Neural cell (in vitro differentiated cells): ENCODE measurements around the gene MSMB. TPM values are rescaled to one million over a fixed set of nuclear protein-coding genes. Genes with fewer than 3 reads are reported as not detected.
"Not testable (repeated sequence)": the region's sequence is repeated elsewhere in the genome, so short reads cannot be mapped to it uniquely, and the experiment has no call there.

Source experiments
- H2AFZ ChIP-seq: fragments of 200-600, 300-800 bp; sonication (generic), shearing (Covaris generic); 2 replicates; pipeline ENCODE4 v1.6.0; 2014; ENCODE audit warnings: low read depth, mild to moderate bottlenecking, antibody characterized with exemption, low read length, moderate library complexity
- H3F3A ChIP-seq: fragments of 200-600 bp; shearing (Covaris generic); 2 replicates; pipeline ENCODE4 v1.6.1; 2016; ENCODE audit warnings: mild to moderate bottlenecking, moderate library complexity, mixed read lengths, antibody characterized with exemption, low read length; ENCODE audit not compliant: insufficient read depth, poor library complexity, severe bottlenecking
- H3K27ac ChIP-seq: fragments of 200-600, 300-800 bp; sonication (generic), shearing (Covaris generic); 2 replicates; pipeline ENCODE4 v1.5.1; 2014; ENCODE audit warnings: mild to moderate bottlenecking, low read length, moderate library complexity
- H3K27me3 ChIP-seq: fragments of 300-800, 200-600 bp; sonication (generic), shearing (Covaris generic); 2 replicates; pipeline ENCODE4 v1.6.0; 2014; ENCODE audit warnings: mild to moderate bottlenecking, low read depth, low read length, moderate library complexity; ENCODE audit not compliant: insufficient read depth
- H3K36me3 ChIP-seq: fragments of 300-800, 200-600 bp; sonication (generic), shearing (Covaris generic); 2 replicates; pipeline ENCODE4 v1.5.1; 2014; ENCODE audit warnings: mild to moderate bottlenecking, antibody characterized with exemption, low read length, moderate library complexity; ENCODE audit not compliant: insufficient read depth
- H3K4me2 ChIP-seq: fragments of 300-800, 200-600 bp; sonication (generic), shearing (Covaris generic); 2 replicates; pipeline ENCODE4 v1.6.0; 2014; ENCODE audit warnings: mild to moderate bottlenecking, low read length
- H3K4me3 ChIP-seq: fragments of 300-800, 200-600 bp; sonication (generic), shearing (Covaris generic); 2 replicates; pipeline ENCODE4 v1.5.1; 2014; ENCODE audit warnings: mild to moderate bottlenecking, low read length, moderate library complexity
- H3K79me2 ChIP-seq: fragments of 200-600 bp; shearing (Covaris generic); replicated peaks from 2 replicates; pipeline ENCODE4 v1.6.0; 2014; ENCODE audit warnings: mild to moderate bottlenecking, low read length, moderate library complexity; ENCODE audit not compliant: insufficient read depth
- H3K9ac ChIP-seq: fragments of 300-800, 200-600 bp; sonication (generic), shearing (Covaris generic); 2 replicates; pipeline ENCODE4 v1.6.1; 2016; ENCODE audit warnings: mild to moderate bottlenecking, low read length, mixed read lengths
- H3K9me2 ChIP-seq: fragments of 200-600 bp; shearing (Covaris generic); 2 replicates; pipeline ENCODE4 v1.6.1; 2016; ENCODE audit warnings: mild to moderate bottlenecking, low read length, mixed read lengths; ENCODE audit not compliant: insufficient read depth
- H3K9me3 ChIP-seq: fragments of 200-600, 300-800 bp; sonication (generic), shearing (Covaris generic); 2 replicates; pipeline ENCODE4 v1.6.1; 2016; ENCODE audit warnings: mild to moderate bottlenecking, mixed run types, low read length, moderate library complexity, mixed read lengths
- H4K20me1 ChIP-seq: fragments of 200-600 bp; shearing (Covaris generic); 2 replicates; pipeline ENCODE4 v1.6.1; 2016; ENCODE audit warnings: mild to moderate bottlenecking, mixed run types; ENCODE audit not compliant: insufficient read depth
- EP300 ChIP-seq: fragments of 450-650 bp; conservative IDR thresholded peaks from 2 replicates; pipeline ENCODE4 v1.6.1; 2014; ENCODE audit warnings: antibody characterized with exemption, mild to moderate bottlenecking, moderate library complexity; ENCODE audit not compliant: poor library complexity, severe bottlenecking
- EZH2 ChIP-seq: fragments of 200-600, 300-800 bp; shearing (Covaris generic), sonication (generic); IDR thresholded peaks from 2 replicates; pipeline ENCODE4 v1.6.1; 2014; ENCODE audit warnings: antibody characterized with exemption, low read length, borderline replicate concordance, mild to moderate bottlenecking; ENCODE audit not compliant: insufficient read depth, poor library complexity, severe bottlenecking
- MXI1 ChIP-seq: fragments of 450-650 bp; conservative IDR thresholded peaks from 2 replicates; pipeline ENCODE4 v1.6.1; 2014; ENCODE audit warnings: antibody characterized with exemption, mild to moderate bottlenecking; ENCODE audit not compliant: poor library complexity, severe bottlenecking
- POLR2AphosphoS5 ChIP-seq: IDR thresholded peaks from 2 replicates; pipeline ENCODE4 v1.6.1; 2012
- RAD21 ChIP-seq: fragments of 450-650 bp; conservative IDR thresholded peaks from 2 replicates; pipeline ENCODE4 v1.6.1; 2014; ENCODE audit warnings: antibody characterized with exemption, mild to moderate bottlenecking, moderate library complexity
- SMC3 ChIP-seq: fragments of 450-650 bp; conservative IDR thresholded peaks from 2 replicates; pipeline ENCODE4 v1.6.1; 2014; ENCODE audit warnings: antibody characterized with exemption, mild to moderate bottlenecking, moderate library complexity; ENCODE audit not compliant: poor library complexity
- TAF1 ChIP-seq: IDR thresholded peaks from 2 replicates; pipeline ENCODE4 v1.6.1; 2012; ENCODE audit warnings: low read depth
- polyA plus RNA-seq: library from polyadenylated mRNA; depleted of rRNA; stranded (reverse); fragments of >200 nt; gene quantifications from 2 replicates; pipeline ENCODE4 v1.2.3, GENCODE V29; 2014
- TF ChIP-seq, protein P1 (sequence below): fragments of 450-650 bp; IDR thresholded peaks from 2 replicates; pipeline ENCODE4 v1.5.1; 2014; ENCODE audit warnings: antibody characterized with exemption, mild to moderate bottlenecking, moderate library complexity; ENCODE audit not compliant: poor library complexity, severe bottlenecking
- TF ChIP-seq, protein P2 (sequence below): IDR thresholded peaks from 2 replicates; pipeline ENCODE4 v1.6.1; 2012; ENCODE audit warnings: borderline replicate concordance

MSMB gene
- polyA plus RNA-seq, 1 donor from 2014 or later = not detected

- Histone ChIP-seq H4K20me1 (no peaks in the 10 kb centered on the region), H2AFZ (no peak overlapping the region), H3K4me3 (no peak overlapping the region), H3K36me3 (no peaks in the 10 kb centered on the region), H3K9ac (no peak overlapping the region), H3K9me2 (no peaks in the 10 kb centered on the region), H3K27me3 (no peaks in the 10 kb centered on the region), H3F3A (no peaks in the 10 kb centered on the region), H3K27ac (no peak overlapping the region), H3K79me2 (no peaks in the 10 kb centered on the region), H3K9me3 (no peaks in the 10 kb centered on the region), H3K4me2 (no peak overlapping the region)
- TF ChIP-seq RAD21 (no peak), MXI1 (no peak), TAF1 (no peak), SMC3 (no peak), EZH2 (no peak), EP300 (no peak), POLR2AphosphoS5 (no peak)
- TF ChIP-seq, protein P1, sequence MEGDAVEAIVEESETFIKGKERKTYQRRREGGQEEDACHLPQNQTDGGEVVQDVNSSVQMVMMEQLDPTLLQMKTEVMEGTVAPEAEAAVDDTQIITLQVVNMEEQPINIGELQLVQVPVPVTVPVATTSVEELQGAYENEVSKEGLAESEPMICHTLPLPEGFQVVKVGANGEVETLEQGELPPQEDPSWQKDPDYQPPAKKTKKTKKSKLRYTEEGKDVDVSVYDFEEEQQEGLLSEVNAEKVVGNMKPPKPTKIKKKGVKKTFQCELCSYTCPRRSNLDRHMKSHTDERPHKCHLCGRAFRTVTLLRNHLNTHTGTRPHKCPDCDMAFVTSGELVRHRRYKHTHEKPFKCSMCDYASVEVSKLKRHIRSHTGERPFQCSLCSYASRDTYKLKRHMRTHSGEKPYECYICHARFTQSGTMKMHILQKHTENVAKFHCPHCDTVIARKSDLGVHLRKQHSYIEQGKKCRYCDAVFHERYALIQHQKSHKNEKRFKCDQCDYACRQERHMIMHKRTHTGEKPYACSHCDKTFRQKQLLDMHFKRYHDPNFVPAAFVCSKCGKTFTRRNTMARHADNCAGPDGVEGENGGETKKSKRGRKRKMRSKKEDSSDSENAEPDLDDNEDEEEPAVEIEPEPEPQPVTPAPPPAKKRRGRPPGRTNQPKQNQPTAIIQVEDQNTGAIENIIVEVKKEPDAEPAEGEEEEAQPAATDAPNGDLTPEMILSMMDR = no peak
- TF ChIP-seq, protein P2, sequence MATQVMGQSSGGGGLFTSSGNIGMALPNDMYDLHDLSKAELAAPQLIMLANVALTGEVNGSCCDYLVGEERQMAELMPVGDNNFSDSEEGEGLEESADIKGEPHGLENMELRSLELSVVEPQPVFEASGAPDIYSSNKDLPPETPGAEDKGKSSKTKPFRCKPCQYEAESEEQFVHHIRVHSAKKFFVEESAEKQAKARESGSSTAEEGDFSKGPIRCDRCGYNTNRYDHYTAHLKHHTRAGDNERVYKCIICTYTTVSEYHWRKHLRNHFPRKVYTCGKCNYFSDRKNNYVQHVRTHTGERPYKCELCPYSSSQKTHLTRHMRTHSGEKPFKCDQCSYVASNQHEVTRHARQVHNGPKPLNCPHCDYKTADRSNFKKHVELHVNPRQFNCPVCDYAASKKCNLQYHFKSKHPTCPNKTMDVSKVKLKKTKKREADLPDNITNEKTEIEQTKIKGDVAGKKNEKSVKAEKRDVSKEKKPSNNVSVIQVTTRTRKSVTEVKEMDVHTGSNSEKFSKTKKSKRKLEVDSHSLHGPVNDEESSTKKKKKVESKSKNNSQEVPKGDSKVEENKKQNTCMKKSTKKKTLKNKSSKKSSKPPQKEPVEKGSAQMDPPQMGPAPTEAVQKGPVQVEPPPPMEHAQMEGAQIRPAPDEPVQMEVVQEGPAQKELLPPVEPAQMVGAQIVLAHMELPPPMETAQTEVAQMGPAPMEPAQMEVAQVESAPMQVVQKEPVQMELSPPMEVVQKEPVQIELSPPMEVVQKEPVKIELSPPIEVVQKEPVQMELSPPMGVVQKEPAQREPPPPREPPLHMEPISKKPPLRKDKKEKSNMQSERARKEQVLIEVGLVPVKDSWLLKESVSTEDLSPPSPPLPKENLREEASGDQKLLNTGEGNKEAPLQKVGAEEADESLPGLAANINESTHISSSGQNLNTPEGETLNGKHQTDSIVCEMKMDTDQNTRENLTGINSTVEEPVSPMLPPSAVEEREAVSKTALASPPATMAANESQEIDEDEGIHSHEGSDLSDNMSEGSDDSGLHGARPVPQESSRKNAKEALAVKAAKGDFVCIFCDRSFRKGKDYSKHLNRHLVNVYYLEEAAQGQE = no peak
Observed at GRCh38 chr10:46091080-46091827, 45.2 kb upstream of the MSMB start.

DNA sequence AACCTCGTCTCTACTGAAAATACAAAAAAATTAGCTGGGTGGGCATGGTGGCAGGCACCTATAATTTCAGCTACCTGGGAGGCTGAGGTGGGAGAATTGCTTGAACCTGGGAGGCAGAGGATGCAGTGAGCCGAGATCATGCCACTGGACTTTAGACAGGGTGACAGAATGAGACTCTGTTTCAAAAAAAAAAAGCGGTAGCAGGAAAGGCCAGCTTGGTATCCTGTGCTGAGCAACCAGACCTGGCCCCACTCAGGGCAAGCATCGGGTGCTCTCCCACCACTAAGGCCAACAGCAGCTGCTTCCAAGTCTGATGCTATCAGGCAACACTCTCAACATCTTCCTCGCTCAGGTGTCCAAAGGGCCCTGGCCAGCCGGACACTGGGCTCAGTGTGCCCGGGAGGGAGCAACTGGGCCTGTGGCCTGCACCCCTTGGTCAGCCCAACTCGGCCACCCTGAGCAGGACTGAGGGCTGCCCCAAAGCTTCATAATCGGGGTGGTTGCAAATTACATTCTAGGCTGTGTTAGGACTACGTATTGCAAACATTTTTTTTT is 44.3 kb upstream of the MSMB start:
- no peak overlapping the region for H3K4me2 ChIP-seq
- no peaks in the 10 kb centered on the region for H3K27me3 ChIP-seq
- H3K79me2 ChIP-seq = no peaks in the 10 kb centered on the region

DNA sequence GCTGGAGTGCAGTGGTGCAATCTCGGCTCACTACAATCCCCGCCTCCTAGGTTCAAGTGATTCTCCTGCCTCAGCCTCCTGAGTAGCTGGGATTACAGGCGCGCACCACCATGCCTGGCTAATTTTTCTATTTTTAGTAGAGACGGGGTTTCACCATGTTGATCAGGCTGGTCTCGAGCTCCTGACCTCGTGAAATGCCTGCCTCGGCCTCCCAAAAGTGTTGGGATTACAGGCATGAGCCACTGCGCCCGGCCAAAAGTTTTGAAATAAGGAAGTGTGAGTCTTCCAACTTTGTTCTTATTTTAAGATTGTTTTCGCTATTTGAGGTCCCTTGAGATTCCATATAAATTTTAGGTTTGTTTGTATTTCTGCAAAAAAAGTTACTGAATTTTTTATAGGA is 41.3 kb upstream of the MSMB start:
- not testable (repeated sequence) for H3K27me3 ChIP-seq, H3K27ac ChIP-seq, H3F3A ChIP-seq

More for the DNA sequence above, 44.3 kb upstream of the MSMB start:
- no peaks in the 10 kb centered on the region for H4K20me1 ChIP-seq
- H3K36me3 ChIP-seq = no peaks in the 10 kb centered on the region
- no peaks in the 10 kb centered on the region for H3K9me3 ChIP-seq
- TF ChIP-seq SMC3 = no peak
- no peak for TF ChIP-seq RAD21
- no peak for TF ChIP-seq EP300
- TF ChIP-seq, protein P2 = no peak
- TF ChIP-seq TAF1 = no peak
- TF ChIP-seq MXI1 = no peak
- no peak for TF ChIP-seq EZH2
- H3K9ac ChIP-seq = no peak overlapping the region
- H3K4me3 ChIP-seq = no peak overlapping the region
- no peak overlapping the region for H2AFZ ChIP-seq
- H3K9me2 ChIP-seq = no peaks in the 10 kb centered on the region
- H3F3A ChIP-seq = no peaks in the 10 kb centered on the region
- no peak overlapping the region for H3K27ac ChIP-seq

More for the DNA sequence above, 41.3 kb upstream of the MSMB start:
- H3K79me2 ChIP-seq, H3K9ac ChIP-seq, H3K36me3 ChIP-seq, H3K4me3 ChIP-seq, H3K4me2 ChIP-seq, H2AFZ ChIP-seq, H3K9me3 ChIP-seq, H4K20me1 ChIP-seq, H3K9me2 ChIP-seq: not testable (repeated sequence)
